A673 (cell line): Measurements from ENCODE around the gene RHOB. TPM values are rescaled to one million over a fixed set of nuclear protein-coding genes. Genes with fewer than 3 reads are reported as not detected.
A peak's percentile ranks its signal among the peaks of the same experiment; 100 is the strongest.

Experiments used
- BruUV-seq: library from RNA; stranded (reverse); fragments of 400-500 nt; replicated peaks from 2 replicates; lab custom pipeline; 2021; lab: Mats Ljungman, UMichigan
- CTCF ChIA-PET: fragments of 300-600 bp; sonication (Branson Sonifier 250); formaldehyde crosslinking; loops from one replicate; lab custom pipeline; 2022; ENCODE audit warnings: antibody characterized with exemption; lab: Charles Lee
- POLR2A ChIA-PET: fragments of 300-600 bp; sonication (Branson Sonifier 250); formaldehyde crosslinking; loops from one replicate; lab custom pipeline; 2022; ENCODE audit warnings: antibody characterized with exemption; ENCODE audit not compliant: low non-redundant PET; lab: Charles Lee
- DNase-seq: peaks from one replicate; pipeline ENCODE4 v3.0.0-alpha.2; 2015; ENCODE audit warnings: low spot score
- H3K27ac ChIP-seq: fragments of 200-600 bp; sonication (generic); 2 replicates; pipeline ENCODE4 v1.5.1; 2016; ENCODE audit warnings: mixed run types, low read depth, mild to moderate bottlenecking, mixed read lengths, antibody characterized with exemption, low read length; ENCODE audit not compliant: poor library complexity, severe bottlenecking
- H3K27me3 ChIP-seq: fragments of 200-600 bp; sonication (generic); replicated peaks from 2 replicates; pipeline ENCODE4 v1.6.1; 2017; ENCODE audit warnings: mixed run types, low read depth, mild to moderate bottlenecking, mixed read lengths, antibody characterized with exemption, low read length; ENCODE audit not compliant: insufficient read depth, poor library complexity
- H3K36me3 ChIP-seq: fragments of 200-600 bp; sonication (generic); 2 replicates; pipeline ENCODE4 v1.6.1; 2016; ENCODE audit warnings: mixed run types, mild to moderate bottlenecking, mixed read lengths, antibody characterized with exemption, low read length; ENCODE audit not compliant: insufficient read depth, poor library complexity, severe bottlenecking
- H3K4me1 ChIP-seq: fragments of 200-600 bp; sonication (generic); 2 replicates; pipeline ENCODE4 v1.6.1; 2017; ENCODE audit warnings: mixed run types, mild to moderate bottlenecking, mixed read lengths, antibody characterized with exemption, low read length; ENCODE audit not compliant: insufficient read depth, poor library complexity, severe bottlenecking
- H3K4me3 ChIP-seq: fragments of 200-600 bp; sonication (generic); 2 replicates; pipeline ENCODE4 v1.5.1; 2016; ENCODE audit warnings: low read depth, mixed run types, mild to moderate bottlenecking, mixed read lengths, low read length; ENCODE audit not compliant: poor library complexity, severe bottlenecking
- H3K9me3 ChIP-seq: fragments of 200-600 bp; sonication (generic); 2 replicates; pipeline ENCODE4 v1.6.1; 2016; ENCODE audit warnings: mixed run types, low read depth, mild to moderate bottlenecking, mixed read lengths, antibody characterized with exemption, low read length; ENCODE audit not compliant: poor library complexity, severe bottlenecking
- EZH2 ChIP-seq: fragments of 200-600 bp; sonication (generic); IDR thresholded peaks from 2 replicates; pipeline ENCODE4 v1.6.1; 2017; ENCODE audit warnings: borderline replicate concordance, low read depth, mild to moderate bottlenecking, mixed read lengths, antibody characterized with exemption, low read length; ENCODE audit not compliant: poor library complexity, severe bottlenecking
- intact Hi-C: fragments of 100-400 bp; cut with micrococcal nuclease; formaldehyde crosslinking; loops from one replicate; pipeline ENCODE4 v1.10.0; 2022; ENCODE audit not compliant: unreplicated experiment
- total RNA-seq: library from RNA; stranded (reverse); gene quantifications from 2 replicates; pipeline ENCODE4 v1.2.3, GENCODE V29; 2021
- TF ChIP-seq, protein P1 (sequence below): fragments of 300-800, 200-600 bp; sonication (generic); conservative IDR thresholded peaks from 2 replicates; pipeline ENCODE4 v1.5.1; 2017; ENCODE audit warnings: low read depth, mild to moderate bottlenecking, antibody characterized with exemption, low read length, moderate library complexity, mixed read lengths

The RHOB gene
- total RNA-seq, 1 experiment from 2014 or later = 31.5 TPM

DNA sequence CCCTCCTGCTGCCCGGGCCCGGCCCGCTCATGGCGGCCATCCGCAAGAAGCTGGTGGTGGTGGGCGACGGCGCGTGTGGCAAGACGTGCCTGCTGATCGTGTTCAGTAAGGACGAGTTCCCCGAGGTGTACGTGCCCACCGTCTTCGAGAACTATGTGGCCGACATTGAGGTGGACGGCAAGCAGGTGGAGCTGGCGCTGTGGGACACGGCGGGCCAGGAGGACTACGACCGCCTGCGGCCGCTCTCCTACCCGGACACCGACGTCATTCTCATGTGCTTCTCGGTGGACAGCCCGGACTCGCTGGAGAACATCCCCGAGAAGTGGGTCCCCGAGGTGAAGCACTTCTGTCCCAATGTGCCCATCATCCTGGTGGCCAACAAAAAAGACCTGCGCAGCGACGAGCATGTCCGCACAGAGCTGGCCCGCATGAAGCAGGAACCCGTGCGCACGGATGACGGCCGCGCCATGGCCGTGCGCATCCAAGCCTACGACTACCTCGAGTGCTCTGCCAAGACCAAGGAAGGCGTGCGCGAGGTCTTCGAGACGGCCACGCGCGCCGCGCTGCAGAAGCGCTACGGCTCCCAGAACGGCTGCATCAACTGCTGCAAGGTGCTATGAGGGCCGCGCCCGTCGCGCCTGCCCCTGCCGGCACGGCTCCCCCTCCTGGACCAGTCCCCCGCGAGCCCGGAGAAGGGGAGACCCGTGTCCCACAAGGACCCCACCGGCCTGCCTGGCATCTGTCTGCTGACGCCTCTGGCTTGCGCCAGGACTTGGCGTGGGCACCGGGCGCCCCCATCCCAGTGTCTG, 767 bp downstream of the RHOB start:
- Histone ChIP-seq H3K4me1 (peaks cover 15% of the 10 kb centered on the region), H3K27me3 (no peaks in the 10 kb centered on the region), H3K4me3 (peak overlapping the region; percentile 81), H3K27ac (peak overlapping the region; percentile 94), H3K36me3 (no peaks in the 10 kb centered on the region), H3K9me3 (no peaks in the 10 kb centered on the region)
- TF ChIP-seq EZH2 = no peak
- TF ChIP-seq, protein P1, sequence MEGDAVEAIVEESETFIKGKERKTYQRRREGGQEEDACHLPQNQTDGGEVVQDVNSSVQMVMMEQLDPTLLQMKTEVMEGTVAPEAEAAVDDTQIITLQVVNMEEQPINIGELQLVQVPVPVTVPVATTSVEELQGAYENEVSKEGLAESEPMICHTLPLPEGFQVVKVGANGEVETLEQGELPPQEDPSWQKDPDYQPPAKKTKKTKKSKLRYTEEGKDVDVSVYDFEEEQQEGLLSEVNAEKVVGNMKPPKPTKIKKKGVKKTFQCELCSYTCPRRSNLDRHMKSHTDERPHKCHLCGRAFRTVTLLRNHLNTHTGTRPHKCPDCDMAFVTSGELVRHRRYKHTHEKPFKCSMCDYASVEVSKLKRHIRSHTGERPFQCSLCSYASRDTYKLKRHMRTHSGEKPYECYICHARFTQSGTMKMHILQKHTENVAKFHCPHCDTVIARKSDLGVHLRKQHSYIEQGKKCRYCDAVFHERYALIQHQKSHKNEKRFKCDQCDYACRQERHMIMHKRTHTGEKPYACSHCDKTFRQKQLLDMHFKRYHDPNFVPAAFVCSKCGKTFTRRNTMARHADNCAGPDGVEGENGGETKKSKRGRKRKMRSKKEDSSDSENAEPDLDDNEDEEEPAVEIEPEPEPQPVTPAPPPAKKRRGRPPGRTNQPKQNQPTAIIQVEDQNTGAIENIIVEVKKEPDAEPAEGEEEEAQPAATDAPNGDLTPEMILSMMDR = no peak
- peak; percentile 57 for DNase-seq
- CTCF ChIA-PET = interaction anchor here (0.9 to 1.5 kb wide), 5 partner anchors 36 to 203 kb away, joined by 3 to 8 read pairs (median 5); partner anchors contain the start of gene HS1BP3
- no TSS peak for BruUV-seq
- intact Hi-C loops = no loop called here
- POLR2A ChIA-PET = interaction anchor here (0.5 to 1.6 kb wide), 8 partner anchors 11 to 1667 kb away, joined by 3 to 18 read pairs (median 4); no protein-coding TSS in a partner anchor

DNA sequence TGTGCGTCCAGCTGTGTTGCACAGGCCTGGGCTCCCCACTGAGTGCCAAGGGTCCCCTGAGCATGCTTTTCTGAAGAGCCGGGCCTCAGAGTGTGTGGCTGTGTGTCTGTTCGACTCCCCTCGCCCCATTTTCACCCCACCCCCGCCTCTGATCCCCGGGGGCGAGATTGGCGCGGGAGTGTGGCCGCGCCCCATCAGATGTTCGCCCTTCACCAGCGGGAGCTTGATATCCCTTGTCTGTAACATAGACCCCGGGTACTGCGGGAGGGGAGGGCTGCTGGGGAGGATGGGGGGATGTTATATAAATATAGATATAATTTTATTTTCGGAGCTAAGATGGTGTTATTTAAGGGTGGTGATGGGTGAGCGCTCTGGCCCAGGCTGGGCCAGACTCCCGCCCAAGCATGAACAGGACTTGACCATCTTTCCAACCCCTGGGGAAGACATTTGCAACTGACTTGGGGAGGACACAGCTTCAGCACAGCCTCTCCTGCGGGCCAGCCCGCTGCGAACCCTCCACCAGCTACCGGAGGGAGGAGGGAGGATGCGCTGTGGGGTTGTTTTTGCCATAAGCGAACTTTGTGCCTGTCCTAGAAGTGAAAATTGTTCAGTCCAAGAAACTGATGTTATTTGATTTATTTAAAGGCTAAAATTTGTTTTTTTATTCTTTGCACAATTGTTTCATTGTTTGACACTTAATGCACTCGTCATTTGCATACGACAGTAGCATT, 1.5 kb downstream of the RHOB start:
- BruUV-seq = TSS peak; percentile 87
- Histone ChIP-seq H3K4me1 (peaks cover 15% of the 10 kb centered on the region), H3K36me3 (no peaks in the 10 kb centered on the region), H3K4me3 (peak overlapping the region; percentile 81), H3K27ac (no peak overlapping the region), H3K9me3 (no peaks in the 10 kb centered on the region), H3K27me3 (no peaks in the 10 kb centered on the region)
- ChIA-PET CTCF (no interaction called here), POLR2A (no interaction called here)
- no peak for TF ChIP-seq EZH2
- TF ChIP-seq, protein P1 = no peak
- no peak for DNase-seq
- intact Hi-C loops = no loop called here

DNA sequence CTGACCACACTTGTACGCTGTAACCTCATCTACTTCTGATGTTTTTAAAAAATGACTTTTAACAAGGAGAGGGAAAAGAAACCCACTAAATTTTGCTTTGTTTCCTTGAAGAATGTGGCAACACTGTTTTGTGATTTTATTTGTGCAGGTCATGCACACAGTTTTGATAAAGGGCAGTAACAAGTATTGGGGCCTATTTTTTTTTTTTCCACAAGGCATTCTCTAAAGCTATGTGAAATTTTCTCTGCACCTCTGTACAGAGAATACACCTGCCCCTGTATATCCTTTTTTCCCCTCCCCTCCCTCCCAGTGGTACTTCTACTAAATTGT, 2.1 kb downstream of the RHOB start:
- intact Hi-C loops = no loop called here
- Histone ChIP-seq H3K4me1 (peaks cover 15% of the 10 kb centered on the region), H3K27me3 (no peaks in the 10 kb centered on the region), H3K36me3 (no peaks in the 10 kb centered on the region), H3K4me3 (peak overlapping the region; percentile 81), H3K9me3 (no peaks in the 10 kb centered on the region), H3K27ac (no peak overlapping the region)
- no peak for DNase-seq
- ChIA-PET CTCF (interaction anchor here (0.6 kb wide), 1 partner anchor 12 kb away, joined by 5 read pairs; no protein-coding TSS in a partner anchor), POLR2A (interaction anchor here (0.6 kb wide), 1 partner anchor 164 kb away, joined by 16 read pairs; no protein-coding TSS in a partner anchor)
- no peak for TF ChIP-seq EZH2
- TF ChIP-seq, protein P1 = no peak
- no TSS peak for BruUV-seq
